PFSK-1 (cell line): ENCODE measurements around the gene EHF.

ENCODE experiments used
- FOXP2 ChIP-seq: optimal IDR thresholded peaks from 2 replicates; pipeline ENCODE3; 2011; ENCODE audit warnings: borderline replicate concordance, control low read depth, inconsistent platforms; ENCODE audit not compliant: insufficient read depth; ENCODE audit errors: extremely low read length, extremely low read depth
- POLR2AphosphoS5 ChIP-seq: IDR thresholded peaks from 2 replicates; pipeline ENCODE4 v1.6.1; 2012; ENCODE audit warnings: low read depth, mild to moderate bottlenecking, control low read depth, low read length, moderate library complexity
- REST ChIP-seq, 2 experiments: IDR thresholded peaks; 2 replicates each; pipeline versions ENCODE4 v1.6.1 to v1.8.0; 2011 to 2012; ENCODE audit warnings: low read depth in 2 of 2, low read length in 2 of 2, control low read depth in 1 of 2, inconsistent platforms in 1 of 2, mild to moderate bottlenecking in 1 of 2, moderate library complexity in 1 of 2; ENCODE audit not compliant: insufficient read depth in 1 of 2
- SIN3A ChIP-seq: IDR thresholded peaks from 2 replicates; pipeline ENCODE4 v1.6.1; 2012; ENCODE audit warnings: mild to moderate bottlenecking, low read length, moderate library complexity, borderline replicate concordance; ENCODE audit not compliant: insufficient read depth
- TAF1 ChIP-seq: IDR thresholded peaks from 2 replicates; pipeline ENCODE4 v1.6.1; 2012; ENCODE audit warnings: low read length, control low read depth, borderline replicate concordance; ENCODE audit not compliant: insufficient read depth

The EHF gene

GRCh38 chr11:34600339-34601084 is 20.4 kb upstream of the EHF start:
- TF ChIP-seq FOXP2 (no peak), SIN3A (no peak), TAF1 (no peak), REST (IDR thresholded peaks at IDR 0.05; ENCODE audit: insufficient read depth in 1 of 2, low read depth in 2 of 2, low read length in 2 of 2) (no peak), POLR2AphosphoS5 (no peak)

- TF ChIP-seq TAF1 (no peak), SIN3A (no peak), POLR2AphosphoS5 (no peak), FOXP2 (no peak), REST (IDR thresholded peaks at IDR 0.05; ENCODE audit: insufficient read depth in 1 of 2, low read depth in 2 of 2, low read length in 2 of 2) (no peak)
These were observed 19.8 kb upstream of the EHF start for GRCh38 chr11:34601085-34601444.

- no peak for TF ChIP-seq TAF1
- TF ChIP-seq SIN3A: no peak
- TF ChIP-seq REST (IDR thresholded peaks at IDR 0.05; ENCODE audit: insufficient read depth in 1 of 2, low read depth in 2 of 2, low read length in 2 of 2): no peak
- TF ChIP-seq FOXP2: no peak
- no peak for TF ChIP-seq POLR2AphosphoS5
These were observed 19.3 kb upstream of the EHF start for GRCh38 chr11:34601609-34602008.

GRCh38 chr11:34602245-34602644 is 18.6 kb upstream of the EHF start:
- no peak for TF ChIP-seq REST (IDR thresholded peaks at IDR 0.05; ENCODE audit: insufficient read depth in 1 of 2, low read depth in 2 of 2, low read length in 2 of 2)
- no peak for TF ChIP-seq TAF1
- no peak for TF ChIP-seq SIN3A
- TF ChIP-seq POLR2AphosphoS5: no peak
- TF ChIP-seq FOXP2: no peak

GRCh38 chr11:34603129-34604001 is 17.5 kb upstream of the EHF start:
- TF ChIP-seq SIN3A (no peak), POLR2AphosphoS5 (no peak), REST (IDR thresholded peaks at IDR 0.05; ENCODE audit: insufficient read depth in 1 of 2, low read depth in 2 of 2, low read length in 2 of 2) (no peak), TAF1 (no peak), FOXP2 (no peak)
